T-helper 2 cell (primary cell): Measurements from ENCODE around the gene KLHDC4.
A peak's percentile ranks its signal among the peaks of the same experiment; 100 is the strongest.
"Not testable (repeated sequence)": the region's sequence is repeated elsewhere in the genome, so short reads cannot be mapped to it uniquely, and the experiment has no call there.

Experiments
- DNase-seq, 5 experiments: peaks; one replicate each; pipeline versions ENCODE4 v3.0.0 to v3.0.0-alpha.2; 2012 to 2022
- total RNA-seq, 2 donors: gene quantifications; one replicate each; lab custom pipeline; 2026; lab: John Stamatoyannopoulos, UW

The KLHDC4 gene
- total RNA-seq = 46.2 to 55.8 reads per million in 2 donors

GRCh38 chr16:87765776-87766484 is at the start of gene KLHDC4:
Gene KLHDC4, minus strand, starts transcription at chr16:87765986. Its CDS starts 96 bp downstream, at chr16:87765890.
- peak; percentile 75 to 93 (median 85) for DNase-seq

GRCh38 chr16:87815567-87815966 is 49.8 kb upstream of the KLHDC4 start:
- DNase-seq = no peak

- DNase-seq = no peak
Measured at GRCh38 chr16:87812200-87812656, 46.4 kb upstream of the KLHDC4 start.

DNA sequence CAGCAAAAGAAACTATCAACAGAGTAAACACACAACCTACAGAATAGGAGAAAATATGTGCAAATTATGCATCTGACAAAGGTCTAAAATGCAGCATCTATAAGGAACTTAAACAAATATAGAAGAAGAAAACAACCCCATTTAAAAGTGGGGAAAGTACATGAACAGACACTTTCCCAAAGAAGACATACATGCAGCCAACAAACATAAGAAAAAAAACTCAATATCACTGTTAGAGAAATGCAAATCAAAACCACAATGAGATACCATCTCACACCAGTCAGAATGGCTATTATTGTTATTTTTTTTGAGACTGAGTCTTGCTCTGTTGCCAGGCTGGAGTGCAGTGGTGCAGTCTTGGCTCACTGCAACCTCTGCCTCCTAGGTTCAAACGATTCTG is 45.7 kb upstream of the KLHDC4 start:
- DNase-seq = peak in 1 of 5 experiments; percentile 43

- no peak for DNase-seq
Measured at GRCh38 chr16:87809150-87809902, 43.5 kb upstream of the KLHDC4 start.

DNA sequence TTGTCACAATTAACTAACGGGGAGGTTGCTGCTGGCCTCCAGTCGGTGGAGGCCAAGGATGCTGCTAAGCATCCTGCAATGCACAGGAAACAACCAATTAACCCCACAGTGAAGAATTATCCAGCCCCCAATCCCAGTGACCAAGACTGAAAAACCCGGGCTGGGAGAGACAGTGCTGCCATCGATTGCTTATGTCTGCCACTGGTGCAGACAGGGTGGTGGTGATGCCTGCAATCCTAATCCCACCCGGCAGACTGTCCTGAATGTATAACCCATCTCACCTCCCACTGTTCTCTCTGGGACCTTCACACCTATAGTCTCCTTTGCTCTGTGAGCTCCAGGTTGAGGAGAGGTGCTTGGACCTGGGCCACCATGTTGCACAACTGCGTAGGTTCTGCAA is 42.3 kb upstream of the KLHDC4 start:
- DNase-seq = no peak

DNA sequence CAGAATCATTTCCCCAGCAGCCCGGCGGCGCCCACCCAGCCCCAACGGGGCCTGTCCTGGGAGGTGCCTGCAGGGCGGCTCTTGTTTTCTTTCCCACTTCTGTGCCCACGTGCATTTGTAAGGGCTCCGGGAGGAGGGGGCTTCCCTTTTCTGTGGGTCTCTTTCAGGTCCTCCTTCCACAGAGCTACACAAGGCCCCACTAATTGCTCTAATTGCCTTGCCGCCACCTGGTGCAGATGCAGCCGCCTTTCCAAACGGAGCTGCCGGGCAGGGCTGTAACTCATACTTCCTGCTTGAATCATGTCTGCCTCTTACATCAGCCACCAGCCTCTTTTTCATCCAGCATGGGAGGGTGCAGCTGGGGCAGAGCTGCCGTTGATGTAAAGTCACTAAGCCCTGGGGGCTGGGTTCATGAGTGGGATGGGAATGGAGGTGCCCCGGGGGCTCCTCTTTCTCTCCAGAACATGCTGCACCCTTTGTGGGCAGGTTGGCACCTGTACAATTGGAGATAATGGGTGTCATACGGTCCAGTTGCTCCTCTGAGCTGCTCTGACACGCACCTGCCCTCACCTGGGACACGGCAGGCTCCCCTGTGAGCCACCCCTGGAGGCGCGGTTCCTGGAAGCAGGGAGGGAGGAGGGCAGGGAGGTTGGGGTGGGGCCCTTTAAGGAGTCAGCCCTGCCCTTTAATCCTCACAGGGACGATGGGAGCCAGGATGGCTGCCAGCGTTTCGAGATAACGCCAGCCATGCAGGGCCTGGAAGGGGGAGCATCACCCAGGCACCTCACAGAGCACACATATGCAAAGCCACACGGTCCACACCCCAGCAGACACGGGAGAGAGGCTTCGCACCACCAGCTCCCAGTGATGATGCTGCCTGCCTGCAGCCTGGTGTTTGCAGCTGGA is 41.1 kb upstream of the KLHDC4 start:
- DNase-seq = peak in 1 of 5 experiments; percentile 46

- DNase-seq = no peak
Measured at GRCh38 chr16:87806261-87806640, 40.5 kb upstream of the KLHDC4 start.

DNA sequence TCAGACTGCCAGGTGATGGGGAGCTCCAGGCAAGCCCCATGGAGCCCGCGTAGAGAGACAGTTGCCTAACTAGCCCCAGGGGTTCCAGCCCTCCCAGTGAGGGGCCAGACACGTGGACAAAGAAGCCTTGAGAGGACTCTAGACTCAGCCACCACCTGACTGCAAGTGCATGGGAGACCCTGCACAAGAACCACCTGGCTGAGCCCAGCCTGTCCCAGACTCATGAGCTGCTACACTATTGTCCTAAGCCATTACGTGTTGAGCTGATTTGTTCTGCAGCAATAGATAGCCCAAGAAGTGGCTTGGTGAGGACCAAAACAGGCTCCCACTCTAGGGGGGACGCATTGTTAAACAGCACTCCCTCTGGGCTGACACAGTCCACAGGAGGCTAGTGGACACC is 37.6 kb upstream of the KLHDC4 start:
- no peak for DNase-seq

DNA sequence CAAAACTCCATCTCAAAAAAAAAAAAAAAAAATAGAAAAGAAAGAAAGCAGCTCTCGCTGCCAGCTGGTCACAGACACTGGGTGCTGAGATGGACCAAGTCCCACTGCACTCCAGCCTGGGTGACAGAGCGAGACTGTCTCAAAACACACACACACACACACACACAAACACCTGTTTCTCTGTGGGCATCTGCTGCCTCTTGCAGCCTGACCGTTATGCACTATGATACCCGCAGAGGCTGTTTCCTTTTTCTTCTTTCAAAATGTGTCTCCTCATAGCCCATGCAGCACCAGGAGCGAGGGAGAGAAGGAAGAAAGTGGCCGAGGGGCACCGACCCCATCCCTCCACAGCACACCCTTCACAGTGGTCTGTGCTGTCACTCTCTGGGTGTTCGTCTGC is 36.9 kb upstream of the KLHDC4 start:
- DNase-seq = no peak

GRCh38 chr16:87801679-87802259 is 36.0 kb upstream of the KLHDC4 start:
- DNase-seq = no peak

DNA sequence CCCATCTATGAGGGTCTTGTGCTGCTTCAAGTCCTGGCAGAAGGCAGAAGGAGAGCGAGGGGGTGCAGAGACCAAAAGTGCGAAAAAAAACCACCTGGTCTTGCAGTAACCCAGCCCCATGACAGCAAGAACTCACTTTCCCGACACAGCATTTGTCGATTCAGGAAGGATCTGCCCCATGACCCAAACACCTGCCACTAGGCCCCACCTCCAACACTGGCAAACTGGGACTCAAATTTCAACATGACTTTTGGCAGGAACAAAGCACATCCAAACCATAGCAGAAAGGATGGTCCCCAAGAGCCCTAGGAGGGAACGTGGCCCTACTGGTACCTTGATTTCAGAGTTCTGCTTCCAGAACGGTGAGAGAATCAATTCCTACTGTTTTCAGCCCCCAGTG is 34.7 kb upstream of the KLHDC4 start:
- no peak for DNase-seq

- DNase-seq = no peak
Measured at GRCh38 chr16:87795336-87795735, 29.6 kb upstream of the KLHDC4 start.

DNA sequence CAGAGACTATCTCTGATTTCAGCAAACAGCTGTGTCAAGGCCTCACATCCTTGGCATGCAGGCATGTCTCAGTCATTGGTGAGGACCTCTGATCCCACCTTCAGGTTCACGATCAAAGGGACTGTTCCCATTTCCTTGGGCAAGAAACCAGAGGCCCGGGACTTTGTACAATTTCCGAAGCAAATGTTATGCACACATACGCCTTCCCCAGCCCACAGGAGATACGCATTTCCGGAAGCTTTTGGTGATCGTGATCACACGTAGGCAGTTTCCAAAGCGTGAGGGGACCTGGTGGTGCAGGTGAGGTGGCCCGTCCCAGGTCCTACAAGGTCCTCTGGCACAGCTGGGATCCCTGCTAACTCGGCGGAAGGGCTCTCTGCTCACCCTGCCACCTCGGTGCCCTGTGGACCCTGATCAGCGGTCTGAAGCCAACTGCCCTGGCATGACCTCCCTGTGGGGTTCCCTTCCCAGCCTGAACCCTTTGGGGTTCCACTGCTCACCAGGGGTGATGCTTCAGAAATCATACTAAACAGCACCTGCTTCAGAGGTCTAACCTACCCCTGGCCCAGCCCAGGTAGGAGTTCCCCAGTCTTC is 28.8 kb upstream of the KLHDC4 start:
- no peak for DNase-seq

DNA sequence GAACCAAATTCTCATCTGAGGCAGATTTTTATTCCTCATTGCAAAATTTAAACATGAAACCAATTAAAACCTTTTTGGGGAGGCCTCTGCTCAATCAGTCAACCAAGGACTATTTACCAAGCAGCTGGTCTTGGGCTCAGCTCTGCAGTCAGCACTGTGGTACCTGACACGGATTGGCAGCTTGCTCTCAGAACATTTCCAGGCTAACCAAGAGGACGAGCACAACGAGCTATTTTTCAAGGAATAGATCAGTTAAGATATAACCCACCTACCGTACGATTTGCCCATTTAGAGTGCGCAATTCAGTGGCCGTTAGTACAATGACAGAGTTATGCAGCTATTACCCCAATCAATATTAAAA is 26.4 kb upstream of the KLHDC4 start:
- DNase-seq = no peak

DNA sequence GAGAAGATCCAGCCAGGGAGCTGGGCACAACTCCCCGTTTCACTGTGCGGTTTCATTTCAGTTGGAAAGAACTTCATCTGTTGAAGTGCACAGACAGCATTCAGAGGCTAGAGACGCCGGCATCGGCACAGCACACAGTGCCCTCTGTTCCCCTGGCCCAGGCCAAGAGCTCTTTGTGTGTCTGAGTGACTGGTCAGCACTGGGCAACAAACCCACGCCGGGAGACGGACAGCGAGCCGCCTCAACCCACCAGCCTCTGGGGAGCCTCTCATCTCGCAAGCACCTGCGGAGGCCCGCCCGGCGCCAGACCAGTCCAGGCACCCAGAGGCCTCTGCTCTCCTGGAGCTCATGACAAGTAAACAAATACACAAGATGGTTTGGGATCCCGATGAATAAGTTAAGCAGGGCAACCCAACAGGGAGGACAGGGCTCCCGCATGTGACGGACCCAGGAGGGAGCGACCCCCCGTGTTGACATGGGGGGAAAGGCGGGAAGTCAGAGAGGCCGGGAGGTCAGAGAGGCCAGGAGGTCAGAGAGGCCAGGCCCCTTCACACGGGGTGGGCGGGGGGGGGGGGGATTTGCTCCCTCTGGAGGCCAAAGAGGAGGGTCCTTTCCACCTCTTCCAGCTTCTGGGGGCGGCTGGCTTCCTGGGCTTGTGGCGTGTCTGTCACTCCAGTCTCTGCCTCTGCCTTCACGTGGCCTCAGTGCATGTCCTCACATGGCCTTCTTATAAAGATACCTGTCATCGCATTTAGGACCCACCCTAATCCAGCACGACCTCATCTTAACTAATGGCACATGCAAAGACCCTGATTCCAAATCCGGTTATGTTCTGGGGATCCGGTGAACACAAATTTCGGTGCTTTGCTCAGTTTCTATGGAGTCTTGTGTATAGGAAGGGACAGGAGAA is 25.8 kb upstream of the KLHDC4 start:
- no peak for DNase-seq

GRCh38 chr16:87790292-87791100 is 24.7 kb upstream of the KLHDC4 start:
- DNase-seq = no peak

GRCh38 chr16:87789437-87790291 is 23.9 kb upstream of the KLHDC4 start:
- no peak for DNase-seq

DNA sequence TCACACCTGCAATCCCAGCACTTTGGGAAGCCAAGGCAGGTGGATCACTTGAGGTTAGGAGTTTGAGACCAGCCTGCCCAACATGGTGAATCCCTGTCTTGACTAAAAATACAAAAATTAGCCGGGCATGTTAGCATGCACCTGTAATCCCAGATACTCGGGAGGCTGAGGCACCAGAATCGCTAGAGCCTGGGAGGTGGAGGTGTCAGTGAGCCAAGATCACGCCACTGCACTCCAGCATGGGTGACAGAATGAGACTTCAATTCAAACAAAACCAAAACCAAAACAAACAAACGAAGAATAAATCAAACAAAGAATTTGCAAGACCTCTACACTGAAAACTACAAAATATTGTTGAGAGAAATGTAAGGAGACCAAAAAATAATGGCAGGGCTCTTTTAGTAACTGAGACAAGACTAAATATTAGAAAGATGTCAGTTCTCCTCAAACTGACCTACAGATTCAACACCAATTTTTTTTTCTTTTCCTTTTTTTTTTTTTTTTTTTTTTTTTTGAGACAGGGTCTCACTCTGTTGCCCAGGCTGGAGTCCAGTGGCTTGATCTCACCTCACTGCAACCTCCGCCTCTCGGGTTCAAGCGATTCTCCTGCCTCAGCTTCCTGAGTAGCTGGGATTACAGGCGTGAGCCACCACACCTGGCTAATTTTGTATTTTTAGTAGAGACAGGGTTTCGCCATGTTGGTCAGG is 23.1 kb upstream of the KLHDC4 start:
- not testable (repeated sequence) for DNase-seq
